CD4-positive, alpha-beta T cell treated with Interleukin-15 for 1 hour (primary cell): ENCODE results near the gene CLEC2L.

Experiments
- DNase-seq: peaks from one replicate; pipeline ENCODE4 v3.0.0-alpha.2; 2020

Gene CLEC2L

GRCh38 chr7:139559364-139560105, 36.0 kb downstream of the CLEC2L start:
- DNase-seq, result peak; percentile 6

DNA sequence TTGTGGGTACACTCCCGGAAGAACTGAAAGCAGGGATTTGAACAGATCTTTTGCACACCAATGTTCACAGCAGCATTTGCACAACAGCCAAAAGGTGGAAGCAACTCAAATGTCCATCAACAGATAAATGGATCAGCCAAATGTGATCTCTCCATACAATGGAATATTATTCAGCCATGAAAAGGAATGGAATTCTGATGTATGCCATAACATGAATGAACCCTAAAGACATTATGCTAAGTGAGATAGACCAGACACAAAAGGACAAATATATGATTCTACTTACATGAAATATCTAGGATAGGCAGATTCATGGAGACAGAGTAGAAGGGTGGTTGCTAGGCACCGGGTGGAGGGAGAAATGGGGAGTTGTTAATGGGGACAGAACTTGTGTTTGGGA, 36.7 kb downstream of the CLEC2L start:
- DNase-seq, result no peak

GRCh38 chr7:139560678-139561077, 37.2 kb downstream of the CLEC2L start:
- peak; percentile 5 for DNase-seq

DNA sequence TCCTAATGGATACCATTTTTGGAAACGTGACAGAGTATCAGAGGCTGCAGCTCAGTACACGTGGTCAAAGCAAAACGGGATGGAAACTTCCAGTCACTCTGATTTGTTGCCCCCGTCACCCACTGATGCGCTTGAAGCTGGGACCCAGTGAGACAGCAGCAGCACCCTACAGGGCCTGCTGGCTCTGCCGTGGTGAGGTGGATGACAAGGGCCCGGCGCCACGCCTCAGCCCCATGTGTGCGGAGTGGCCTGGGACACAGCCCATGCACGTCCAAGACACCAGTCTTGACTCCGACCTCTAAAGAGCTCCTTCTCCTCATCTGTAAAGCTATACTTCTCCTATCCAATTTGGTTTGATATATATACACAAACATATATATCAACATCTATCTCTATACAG, 39.0 kb downstream of the CLEC2L start:
- DNase-seq, result peak; percentile 2

DNA sequence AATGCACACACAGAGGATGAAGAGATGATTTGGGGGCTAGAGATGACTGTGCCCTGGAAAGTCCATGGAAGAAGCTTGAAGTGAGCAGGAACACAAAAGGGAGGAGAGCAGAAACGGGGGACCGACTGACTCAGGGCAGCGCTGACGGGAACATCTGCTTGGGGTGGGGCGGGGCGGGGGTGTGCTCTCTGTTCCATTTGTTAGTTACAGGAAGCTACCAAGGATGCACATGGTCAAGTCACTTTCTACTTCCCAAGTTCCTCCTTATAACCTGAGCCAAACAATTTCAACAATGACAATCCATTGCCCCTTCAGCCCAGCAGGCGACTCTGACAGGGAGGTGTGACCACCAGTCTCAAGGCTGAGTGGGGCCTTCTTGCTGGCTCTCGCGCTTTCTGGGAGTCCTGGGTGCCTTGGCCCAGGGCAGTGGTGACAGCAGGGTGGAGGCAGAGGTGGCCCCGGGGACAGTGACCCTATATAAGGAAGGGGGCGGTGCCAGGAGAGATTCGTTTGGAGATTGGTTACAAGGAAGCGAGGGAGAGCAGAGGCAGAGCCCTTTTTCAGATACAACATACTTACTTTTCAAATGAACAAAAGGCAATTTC, 39.6 kb downstream of the CLEC2L start:
- DNase-seq, result peak; percentile 2

DNA sequence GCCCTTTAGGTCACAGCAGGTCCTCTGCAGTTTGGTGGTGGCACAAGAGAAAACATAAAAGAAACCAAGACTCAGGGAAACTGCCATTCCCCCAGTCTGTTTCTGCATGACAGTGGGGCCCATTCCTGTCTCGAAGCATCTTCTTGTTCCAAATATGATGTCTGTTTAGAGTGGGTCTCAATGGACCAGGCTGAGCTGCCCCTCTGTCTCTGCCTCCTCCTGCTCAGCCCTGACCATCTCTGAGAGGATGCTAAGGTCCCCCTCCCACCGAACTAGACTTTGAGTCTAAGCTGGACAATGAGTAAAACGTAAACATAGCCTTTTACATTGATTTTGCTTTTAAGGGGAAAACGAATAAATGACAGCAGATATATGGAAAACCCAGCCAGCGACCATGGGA, 40.4 kb downstream of the CLEC2L start:
- DNase-seq, result peak; percentile 9

DNA sequence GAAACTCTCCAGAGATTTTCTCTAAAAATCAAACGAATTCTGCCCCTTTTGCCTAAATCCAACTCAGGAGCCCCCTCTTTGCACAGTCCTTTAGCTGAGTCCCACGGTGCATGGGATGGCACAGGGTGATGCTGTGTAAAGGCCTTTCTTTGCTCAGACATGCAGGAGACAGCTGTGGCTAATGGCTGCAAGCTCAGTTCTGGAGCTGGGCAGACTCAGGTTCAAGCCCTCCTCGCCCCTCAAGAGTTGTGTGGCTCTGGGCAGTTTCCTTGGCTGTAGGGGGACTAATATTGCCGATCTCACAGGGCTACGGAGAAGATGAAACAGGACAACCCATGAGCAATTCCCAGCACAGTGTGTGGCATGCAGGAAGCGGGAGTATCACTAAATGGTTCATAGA, 42.6 kb downstream of the CLEC2L start:
- DNase-seq, result peak; percentile 3

DNA sequence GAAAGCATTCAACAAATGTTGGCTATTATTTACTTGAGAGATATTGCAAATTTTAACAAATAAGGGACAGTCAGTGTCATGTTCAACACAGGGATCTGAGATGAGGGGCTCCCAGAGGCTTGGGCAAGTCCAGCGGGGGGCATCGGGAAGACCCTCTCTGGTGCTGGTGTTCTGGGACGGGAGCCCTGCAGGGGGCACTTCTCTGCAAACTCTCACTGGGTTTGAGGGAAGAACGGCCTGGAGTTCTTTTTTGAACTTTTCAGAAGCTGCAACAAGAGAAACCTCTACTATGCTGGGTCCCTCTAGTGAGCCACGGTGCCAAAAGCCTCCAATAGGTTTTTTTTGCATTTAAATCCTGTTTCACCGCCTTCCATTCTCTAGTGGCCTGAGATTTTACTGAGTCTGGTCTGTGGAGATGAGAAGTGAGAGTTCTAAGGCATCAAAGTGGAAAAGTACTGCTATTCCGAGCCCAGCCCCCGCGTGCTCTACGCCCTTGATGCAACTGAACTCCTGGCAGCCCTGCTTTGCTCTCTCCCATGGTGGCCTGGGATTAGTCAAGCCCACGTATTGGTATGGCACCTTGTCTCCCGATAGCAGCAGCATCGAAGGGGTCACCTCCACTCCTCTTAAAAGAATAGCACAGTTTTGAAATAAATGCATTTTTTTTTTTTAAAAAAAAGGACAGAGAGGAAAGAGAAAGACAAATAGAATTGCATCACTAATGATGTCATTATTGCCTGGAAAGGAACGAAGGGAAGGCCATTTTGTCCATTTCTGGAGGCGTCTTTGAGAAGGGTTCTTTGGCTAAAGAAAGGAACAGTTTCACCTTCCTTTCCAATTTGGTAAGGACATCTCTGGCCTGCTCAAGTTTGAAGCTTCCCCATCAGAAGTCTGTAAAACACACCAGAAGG, 43.5 kb downstream of the CLEC2L start:
- no peak for DNase-seq

DNA sequence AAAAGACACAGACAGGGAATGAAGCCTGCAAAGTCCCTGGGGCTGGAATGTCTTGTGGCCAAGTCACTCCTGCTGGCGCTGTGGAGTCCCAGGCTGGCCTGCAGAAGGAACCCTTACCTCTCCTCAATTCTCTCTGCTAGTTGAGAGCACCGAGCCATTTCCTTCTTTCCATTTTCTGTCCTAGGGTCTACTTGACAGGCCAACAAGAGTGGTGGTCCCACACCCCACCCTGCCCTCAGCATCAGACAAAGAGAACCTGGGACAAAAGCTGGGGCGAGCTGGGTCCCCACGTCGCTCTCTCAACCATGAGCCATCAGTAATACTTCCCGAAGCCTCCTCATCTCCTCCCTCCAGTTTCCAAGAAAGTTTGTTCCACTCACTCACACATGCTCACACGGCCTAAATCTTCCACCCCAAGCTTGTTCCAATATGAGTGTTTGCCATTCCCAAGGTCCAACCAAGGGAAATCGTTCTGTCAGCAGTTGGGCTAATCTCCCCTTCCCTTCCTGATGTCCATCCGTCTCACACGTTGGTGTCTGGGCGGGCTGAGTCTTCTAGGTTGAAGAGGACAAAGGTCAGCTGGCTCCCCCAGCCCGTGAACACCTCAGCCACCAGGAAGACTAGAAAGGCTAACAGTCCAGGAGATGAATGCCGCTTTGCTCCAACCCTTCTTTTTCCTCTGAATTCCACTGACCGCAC, 44.3 kb downstream of the CLEC2L start:
- no peak for DNase-seq

- DNase-seq, result no peak
Observed at GRCh38 chr7:139568346-139568675, 44.8 kb downstream of the CLEC2L start.

GRCh38 chr7:139568813-139569490, 45.5 kb downstream of the CLEC2L start:
- DNase-seq, result no peak

DNA sequence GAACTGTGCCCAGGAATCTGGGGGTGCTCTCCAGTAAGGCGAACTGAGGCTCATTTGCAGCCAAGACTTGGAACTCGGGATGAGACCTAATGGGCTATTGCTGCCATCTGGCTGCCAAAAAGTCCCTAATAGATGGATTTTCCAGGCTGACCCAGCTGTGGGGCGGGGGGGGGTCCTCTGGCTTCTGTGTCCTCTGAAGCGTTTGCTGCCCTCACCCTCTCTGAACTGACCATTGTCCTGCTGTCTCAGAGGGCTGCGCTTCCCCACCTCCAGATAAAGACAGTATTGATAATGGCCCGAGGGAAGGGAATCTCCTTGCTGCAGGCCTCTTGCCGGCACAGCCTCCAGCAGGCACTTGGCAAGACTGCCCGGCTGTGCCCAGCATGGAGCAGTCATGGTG, 46.6 kb downstream of the CLEC2L start:
- DNase-seq, result no peak

- no peak for DNase-seq
Observed at GRCh38 chr7:139570626-139571025, 47.1 kb downstream of the CLEC2L start.

GRCh38 chr7:139571190-139571589, 47.7 kb downstream of the CLEC2L start:
- no peak for DNase-seq

- DNase-seq, result no peak
Observed at GRCh38 chr7:139571651-139572050, 48.2 kb downstream of the CLEC2L start.

DNA sequence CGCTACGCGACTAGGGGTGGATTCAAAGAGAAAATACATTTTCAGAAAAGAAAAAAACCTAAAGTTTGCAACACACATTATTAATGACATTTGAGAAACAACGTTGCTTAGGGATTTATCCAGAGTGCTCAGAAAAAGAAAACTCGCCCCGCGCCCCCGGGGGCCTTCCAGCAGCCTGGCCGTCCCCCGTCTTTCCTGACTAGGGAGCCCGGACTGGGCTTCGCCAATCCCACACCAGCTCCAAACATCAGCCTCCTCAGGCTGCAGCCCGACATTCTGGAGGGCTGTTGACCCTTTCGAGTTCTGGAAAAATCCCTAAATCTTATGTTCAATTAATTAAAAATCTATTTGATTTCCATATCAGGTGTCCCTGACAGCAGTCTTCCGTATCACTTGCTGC, 48.6 kb downstream of the CLEC2L start:
- DNase-seq, result no peak

GRCh38 chr7:139572704-139573385, 49.4 kb downstream of the CLEC2L start:
- no peak for DNase-seq

DNA sequence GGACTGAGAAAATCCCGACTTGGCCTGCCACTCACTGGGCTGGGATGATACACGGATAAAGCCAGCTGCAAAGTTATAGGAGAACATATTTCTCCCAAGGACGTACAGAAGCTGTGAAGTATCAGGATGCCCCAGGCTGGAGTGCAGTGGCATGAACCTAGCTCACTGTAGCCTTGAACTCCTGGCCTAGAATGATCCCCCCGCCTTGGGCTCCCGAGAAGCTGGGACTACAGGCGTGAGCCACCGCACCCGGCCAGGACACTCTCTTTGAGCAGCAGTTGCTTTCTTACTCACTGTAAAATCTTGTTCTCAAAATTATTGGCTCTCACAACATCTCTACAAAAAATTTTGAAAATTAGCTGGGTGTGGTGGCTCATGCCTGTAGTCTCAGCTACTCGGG, 50.4 kb downstream of the CLEC2L start:
- DNase-seq, result no peak

GRCh38 chr7:139574618-139575337, 51.3 kb downstream of the CLEC2L start:
- DNase-seq, result no peak

DNA sequence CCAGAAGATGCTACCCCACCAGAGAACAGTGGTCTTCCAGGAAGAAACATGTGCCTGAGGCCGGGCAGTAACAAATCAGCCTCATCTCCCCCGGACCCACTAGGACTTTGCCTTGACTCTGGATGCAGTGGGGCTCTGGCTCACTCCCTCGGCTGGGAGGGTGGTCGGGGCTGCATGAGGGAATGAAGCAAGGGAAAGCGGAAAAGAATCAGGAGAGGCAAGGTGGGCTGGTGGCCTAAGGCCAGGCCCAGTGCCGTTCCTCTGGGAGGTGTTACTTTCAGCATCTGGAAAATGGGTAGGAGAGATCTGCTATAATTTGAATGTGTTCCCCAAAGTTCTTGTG, 51.8 kb downstream of the CLEC2L start:
- no peak for DNase-seq

- no peak for DNase-seq
Observed at GRCh38 chr7:139576179-139576973, 52.9 kb downstream of the CLEC2L start.
